ENCODE results near the gene PI3. TPM values are rescaled to one million over a fixed set of nuclear protein-coding genes. Genes with fewer than 3 reads are reported as not detected.

The PI3 gene
- total RNA-seq, 1 experiment from 2014 or later = not detected

DNA sequence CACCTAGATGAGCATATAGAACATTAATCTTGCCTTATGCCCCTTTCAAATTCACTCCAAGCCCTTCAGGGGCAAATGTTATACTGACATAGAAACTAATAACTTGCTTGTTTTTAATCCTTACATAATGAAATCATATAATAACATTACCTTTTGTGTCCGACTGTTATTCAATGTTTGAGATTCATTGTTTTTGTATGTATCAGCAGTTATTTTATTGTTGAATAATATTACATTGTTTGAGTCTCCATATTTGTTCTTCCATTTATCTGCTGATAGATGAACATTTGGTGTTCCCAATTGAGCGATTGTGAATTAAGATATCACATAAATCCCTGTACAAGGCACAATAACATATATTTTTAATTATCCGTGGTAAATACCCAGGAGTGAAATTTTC is 38.1 kb downstream of the PI3 start:
- Histone ChIP-seq H3K9ac (ENCODE audit: low read length) (no peak overlapping the region), H3K79me2 (ENCODE audit: insufficient read depth, low read length) (no peaks in the 10 kb centered on the region), H2AFZ (ENCODE audit: low read depth, low read length, poor library complexity, severe bottlenecking) (no peak overlapping the region), H3K36me3 (ENCODE audit: control insufficient read depth in 1 of 2, insufficient read depth in 2 of 2, low read length in 2 of 2) (no peaks in the 10 kb centered on the region), H3K9me3 (ENCODE audit: control insufficient read depth in 1 of 2, insufficient read depth in 1 of 2, low read depth in 1 of 2, low read length in 2 of 2) (no peaks in the 10 kb centered on the region), H3K27ac (ENCODE audit: low read depth, low read length) (no peak overlapping the region), H3K9me2 (ENCODE audit: insufficient read depth) (no peaks in the 10 kb centered on the region), H3K27me3 (ENCODE audit: insufficient read depth, low read length) (peaks cover 11% of the 10 kb centered on the region; the same call in 1 of the 2 replicates), H3K4me3 (replicated peaks in 1 of 2; ENCODE audit: low read depth in 1 of 2, low read length in 2 of 2) (no peak overlapping the region), H3K4me1 (ENCODE audit: control insufficient read depth in 1 of 2, insufficient read depth in 2 of 2, low read length in 2 of 2) (no peaks in the 10 kb centered on the region), H4K20me1 (ENCODE audit: insufficient read depth) (no peaks in the 10 kb centered on the region), H3K4me2 (ENCODE audit: low read length) (no peak overlapping the region)
- RAD21 ChIA-PET (ENCODE audit: low non-redundant PET in 1 of 2, low total read pairs in 2 of 2, uncharacterized antibody in 2 of 2, unreplicated experiment in 2 of 2) = no interaction called here
- no peak for DNase-seq (ENCODE audit: low read depth, low spot score)
- CTCF ChIA-PET = no interaction called here
- TF ChIP-seq POLR2AphosphoS5 (IDR thresholded peaks at IDR 0.05; ENCODE audit: low read depth, low read length) (no peak), ELF1 (IDR thresholded peaks at IDR 0.05; ENCODE audit: borderline replicate concordance, low read depth) (no peak), EZH2phosphoT487 (IDR thresholded peaks at IDR 0.05; ENCODE audit: borderline replicate concordance) (no peak), TCF7L2 (IDR thresholded peaks at IDR 0.05; ENCODE audit: borderline replicate concordance, extremely low read depth, insufficient read depth, insufficient read length) (no peak), ZFX (IDR thresholded peaks at IDR 0.05) (no peak)
- TF ChIP-seq, protein P1, sequence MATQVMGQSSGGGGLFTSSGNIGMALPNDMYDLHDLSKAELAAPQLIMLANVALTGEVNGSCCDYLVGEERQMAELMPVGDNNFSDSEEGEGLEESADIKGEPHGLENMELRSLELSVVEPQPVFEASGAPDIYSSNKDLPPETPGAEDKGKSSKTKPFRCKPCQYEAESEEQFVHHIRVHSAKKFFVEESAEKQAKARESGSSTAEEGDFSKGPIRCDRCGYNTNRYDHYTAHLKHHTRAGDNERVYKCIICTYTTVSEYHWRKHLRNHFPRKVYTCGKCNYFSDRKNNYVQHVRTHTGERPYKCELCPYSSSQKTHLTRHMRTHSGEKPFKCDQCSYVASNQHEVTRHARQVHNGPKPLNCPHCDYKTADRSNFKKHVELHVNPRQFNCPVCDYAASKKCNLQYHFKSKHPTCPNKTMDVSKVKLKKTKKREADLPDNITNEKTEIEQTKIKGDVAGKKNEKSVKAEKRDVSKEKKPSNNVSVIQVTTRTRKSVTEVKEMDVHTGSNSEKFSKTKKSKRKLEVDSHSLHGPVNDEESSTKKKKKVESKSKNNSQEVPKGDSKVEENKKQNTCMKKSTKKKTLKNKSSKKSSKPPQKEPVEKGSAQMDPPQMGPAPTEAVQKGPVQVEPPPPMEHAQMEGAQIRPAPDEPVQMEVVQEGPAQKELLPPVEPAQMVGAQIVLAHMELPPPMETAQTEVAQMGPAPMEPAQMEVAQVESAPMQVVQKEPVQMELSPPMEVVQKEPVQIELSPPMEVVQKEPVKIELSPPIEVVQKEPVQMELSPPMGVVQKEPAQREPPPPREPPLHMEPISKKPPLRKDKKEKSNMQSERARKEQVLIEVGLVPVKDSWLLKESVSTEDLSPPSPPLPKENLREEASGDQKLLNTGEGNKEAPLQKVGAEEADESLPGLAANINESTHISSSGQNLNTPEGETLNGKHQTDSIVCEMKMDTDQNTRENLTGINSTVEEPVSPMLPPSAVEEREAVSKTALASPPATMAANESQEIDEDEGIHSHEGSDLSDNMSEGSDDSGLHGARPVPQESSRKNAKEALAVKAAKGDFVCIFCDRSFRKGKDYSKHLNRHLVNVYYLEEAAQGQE (IDR thresholded peaks at IDR 0.05; ENCODE audit: low read depth) = no peak
- TF ChIP-seq, protein P2, sequence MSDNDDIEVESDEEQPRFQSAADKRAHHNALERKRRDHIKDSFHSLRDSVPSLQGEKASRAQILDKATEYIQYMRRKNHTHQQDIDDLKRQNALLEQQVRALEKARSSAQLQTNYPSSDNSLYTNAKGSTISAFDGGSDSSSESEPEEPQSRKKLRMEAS (IDR thresholded peaks at IDR 0.05) = no peak
- intact Hi-C loops (cut with micrococcal nuclease) = no loop called here
- POLR2A ChIA-PET = no interaction called here
- no peak for ATAC-seq
- no TSS peak for BruUV-seq (replicated peaks)
